ENCODE results near the gene STX5. TPM values are rescaled to one million over a fixed set of nuclear protein-coding genes. Genes with fewer than 3 reads are reported as not detected.

STX5 gene
- total RNA-seq, 2 experiments from 2014 or later, result 93.1 to 104 TPM

- no peaks in the 10 kb centered on the region for H3K9me3 Mint-ChIP-seq
- peaks cover 20% of the 10 kb centered on the region for H3K4me1 Mint-ChIP-seq (ENCODE audit: low read depth)
- CTCF ChIA-PET, result interaction anchor here (1.7 kb wide), 1 partner anchor 10 kb away, joined by 7 read pairs; no protein-coding TSS in a partner anchor
- no peak overlapping the region for H3K4me3 ChIP-seq (ENCODE audit: low read length)
- TF ChIP-seq CTCF (IDR thresholded peaks at IDR 0.05), result no peak
- ATAC-seq (ENCODE audit: poor library complexity) (no peak), DNase-seq (no peak)
- H3K9me3 ChIP-seq (ENCODE audit: control insufficient read depth in 1 of 2, insufficient read depth in 1 of 2, low read length in 2 of 2), result no peaks in the 10 kb centered on the region
- H3K36me3 Mint-ChIP-seq (ENCODE audit: low read depth), result peaks cover 89% of the 10 kb centered on the region
- H3K4me1 ChIP-seq (ENCODE audit: insufficient read depth, low read length), result peaks cover 19% of the 10 kb centered on the region
- no peaks in the 10 kb centered on the region for H3K27me3 Mint-ChIP-seq
- POLR2A ChIA-PET, result interaction anchor here (0.6 to 3.0 kb wide), 5 partner anchors 9 to 124 kb away, joined by 3 to 18 read pairs (median 3); partner anchors contain the start of genes LBHD1, NXF1, TMEM179B and WDR74
- no peak overlapping the region for H3K27ac Mint-ChIP-seq
- H3K27me3 ChIP-seq (ENCODE audit: control insufficient read depth in 1 of 2, insufficient read depth in 2 of 2, low read length in 2 of 2), result no peaks in the 10 kb centered on the region
- intact Hi-C loops (cut with DNase I, micrococcal nuclease), result no loop called here
- no peak overlapping the region for H3K4me3 Mint-ChIP-seq
- no peak overlapping the region for H3K27ac ChIP-seq (ENCODE audit: low read depth in 1 of 2, low read length in 2 of 2)
- peaks cover 91% of the 10 kb centered on the region for H3K36me3 ChIP-seq (ENCODE audit: insufficient read depth, low read length)
These were observed 35.6 kb downstream of the STX5 start for GRCh38 chr11:62796281-62796680.

GRCh38 chr11:62794201-62794775 lies 37.6 kb downstream of the STX5 start:
- Histone ChIP-seq H3K4me1 (ENCODE audit: insufficient read depth, low read length) (peaks cover 36% of the 10 kb centered on the region), H3K4me3 (ENCODE audit: low read length) (no peak overlapping the region), H3K27ac (ENCODE audit: low read depth in 1 of 2, low read length in 2 of 2) (no peak overlapping the region), H3K27me3 (ENCODE audit: control insufficient read depth in 1 of 2, insufficient read depth in 2 of 2, low read length in 2 of 2) (no peaks in the 10 kb centered on the region), H3K9me3 (ENCODE audit: control insufficient read depth in 1 of 2, insufficient read depth in 1 of 2, low read length in 2 of 2) (no peaks in the 10 kb centered on the region), H3K36me3 (ENCODE audit: insufficient read depth, low read length) (peaks cover 84% of the 10 kb centered on the region)
- DNase-seq (peak in 1 of 14 experiments; percentile 2), ATAC-seq (ENCODE audit: poor library complexity) (no peak)
- no peaks in the 10 kb centered on the region for H3K27me3 Mint-ChIP-seq
- intact Hi-C loops (cut with DNase I, micrococcal nuclease), result no loop called here
- H3K4me3 Mint-ChIP-seq, result peak overlapping the region; percentile 49
- ChIA-PET CTCF (interaction anchor here (0.9 to 1.0 kb wide), 2 partner anchors 8 to 87 kb away, joined by 3 to 6 read pairs; partner anchors contain the start of gene SLC3A2), POLR2A (interaction anchor here (0.7 to 2.3 kb wide), 9 partner anchors 11 to 87 kb away, joined by 3 to 9 read pairs (median 6); partner anchors contain the start of genes HNRNPUL2, NXF1, POLR2G and SLC3A2)
- peaks cover 91% of the 10 kb centered on the region for H3K36me3 Mint-ChIP-seq (ENCODE audit: low read depth)
- no peak for TF ChIP-seq CTCF (IDR thresholded peaks at IDR 0.05)
- peak overlapping the region; percentile 71 for H3K27ac Mint-ChIP-seq
- H3K4me1 Mint-ChIP-seq (ENCODE audit: low read depth), result peaks cover 38% of the 10 kb centered on the region
- no peaks in the 10 kb centered on the region for H3K9me3 Mint-ChIP-seq

- Mint-ChIP-seq H3K4me1 (ENCODE audit: low read depth) (peaks cover 56% of the 10 kb centered on the region), H3K27me3 (no peaks in the 10 kb centered on the region), H3K9me3 (no peaks in the 10 kb centered on the region), H3K36me3 (ENCODE audit: low read depth) (peaks cover 87% of the 10 kb centered on the region), H3K4me3 (peak overlapping the region; percentile 98), H3K27ac (peak overlapping the region; percentile 98)
- TF ChIP-seq CTCF (IDR thresholded peaks at IDR 0.05), result no peak
- no peaks in the 10 kb centered on the region for H3K9me3 ChIP-seq (ENCODE audit: control insufficient read depth in 1 of 2, insufficient read depth in 1 of 2, low read length in 2 of 2)
- peaks cover 71% of the 10 kb centered on the region for H3K36me3 ChIP-seq (ENCODE audit: insufficient read depth, low read length)
- peak in 4 of 14 experiments; percentile 8 to 58 (median 20) for DNase-seq
- ChIA-PET POLR2A (interaction anchor here (0.6 to 8.8 kb wide), 13 partner anchors 8 to 127 kb away, joined by 3 to 273 read pairs (median 3); partner anchors contain the start of genes C11orf98, CSKMT, HNRNPUL2 and NXF1), CTCF (interaction anchor here (1.0 kb wide), 1 partner anchor 89 kb away, joined by 3 read pairs; the partner anchor contains the start of gene SLC3A2)
- peak overlapping the region; percentile 78 to 84 for H3K27ac ChIP-seq (ENCODE audit: low read depth in 1 of 2, low read length in 2 of 2)
- no peaks in the 10 kb centered on the region for H3K27me3 ChIP-seq (ENCODE audit: control insufficient read depth in 1 of 2, insufficient read depth in 2 of 2, low read length in 2 of 2)
- H3K4me3 ChIP-seq (ENCODE audit: low read length), result peak overlapping the region; percentile 99
- intact Hi-C loops (cut with DNase I, micrococcal nuclease), result loop anchor here in 1 of 2 experiments (1.0 kb wide), 1 partner anchor 13 kb away; the partner anchor contains the start of gene NXF1
- ATAC-seq (ENCODE audit: poor library complexity), result peak; percentile 10
- peaks cover 54% of the 10 kb centered on the region for H3K4me1 ChIP-seq (ENCODE audit: insufficient read depth, low read length)
These were observed 39.7 kb downstream of the STX5 start for GRCh38 chr11:62792202-62792575.
